Measurements from ENCODE around the gene TSPAN7.

TSPAN7 gene

GRCh38 chrX:38664285-38664684, 102.9 kb downstream of the TSPAN7 start:
- no peaks in the 10 kb centered on the region for H3K36me3 ChIP-seq (ENCODE audit: insufficient read depth, insufficient read length, low read length)
- DNase-seq (ENCODE audit: low read depth, low spot score): peak; percentile 33
- H3K4me3 ChIP-seq (ENCODE audit: insufficient read length, low read depth): no peak overlapping the region
- H3K4me1 ChIP-seq (ENCODE audit: insufficient read depth, insufficient read length): no peaks in the 10 kb centered on the region
- no peaks in the 10 kb centered on the region for H3K9me3 ChIP-seq (ENCODE audit: insufficient read depth, low read length)
- no peak overlapping the region for H3K9ac ChIP-seq (ENCODE audit: insufficient read length, low read depth)
- no peak for TF ChIP-seq SUZ12 (IDR thresholded peaks at IDR 0.05; ENCODE audit: extremely low read depth, insufficient read depth, insufficient read length)
- TF ChIP-seq YY1 (IDR thresholded peaks at IDR 0.05; ENCODE audit: insufficient read depth, insufficient read length): no peak
- TF ChIP-seq ZNF274 (IDR thresholded peaks at IDR 0.05; ENCODE audit: low read depth, low read length): no peak
- no peaks in the 10 kb centered on the region for H3K27me3 ChIP-seq (ENCODE audit: insufficient read depth, insufficient read length)

- Histone ChIP-seq H3K27me3 (ENCODE audit: insufficient read depth, insufficient read length) (no peaks in the 10 kb centered on the region), H3K9me3 (ENCODE audit: insufficient read depth, low read length) (no peaks in the 10 kb centered on the region), H3K4me3 (ENCODE audit: insufficient read length, low read depth) (no peak overlapping the region), H3K9ac (ENCODE audit: insufficient read length, low read depth) (no peak overlapping the region), H3K4me1 (ENCODE audit: insufficient read depth, insufficient read length) (no peaks in the 10 kb centered on the region), H3K36me3 (ENCODE audit: insufficient read depth, insufficient read length, low read length) (no peaks in the 10 kb centered on the region)
- no peak for TF ChIP-seq ZNF274 (IDR thresholded peaks at IDR 0.05; ENCODE audit: low read depth, low read length)
- TF ChIP-seq SUZ12 (IDR thresholded peaks at IDR 0.05; ENCODE audit: extremely low read depth, insufficient read depth, insufficient read length): no peak
- no peak for TF ChIP-seq YY1 (IDR thresholded peaks at IDR 0.05; ENCODE audit: insufficient read depth, insufficient read length)
- no peak for DNase-seq (ENCODE audit: low read depth, low spot score)
Measured at GRCh38 chrX:38666909-38667308, 105.6 kb downstream of the TSPAN7 start.

GRCh38 chrX:38668771-38669170, 107.4 kb downstream of the TSPAN7 start:
- no peaks in the 10 kb centered on the region for H3K9me3 ChIP-seq (ENCODE audit: insufficient read depth, low read length)
- H3K4me3 ChIP-seq (ENCODE audit: insufficient read length, low read depth): no peak overlapping the region
- TF ChIP-seq YY1 (IDR thresholded peaks at IDR 0.05; ENCODE audit: insufficient read depth, insufficient read length) (no peak), ZNF274 (IDR thresholded peaks at IDR 0.05; ENCODE audit: low read depth, low read length) (no peak), SUZ12 (IDR thresholded peaks at IDR 0.05; ENCODE audit: extremely low read depth, insufficient read depth, insufficient read length) (no peak)
- no peak overlapping the region for H3K9ac ChIP-seq (ENCODE audit: insufficient read length, low read depth)
- no peak for DNase-seq (ENCODE audit: low read depth, low spot score)
- no peaks in the 10 kb centered on the region for H3K36me3 ChIP-seq (ENCODE audit: insufficient read depth, insufficient read length, low read length)
- no peaks in the 10 kb centered on the region for H3K27me3 ChIP-seq (ENCODE audit: insufficient read depth, insufficient read length)
- H3K4me1 ChIP-seq (ENCODE audit: insufficient read depth, insufficient read length): no peaks in the 10 kb centered on the region

GRCh38 chrX:38669428-38669827, 108.1 kb downstream of the TSPAN7 start:
- H3K9ac ChIP-seq (ENCODE audit: insufficient read length, low read depth): no peak overlapping the region
- TF ChIP-seq ZNF274 (IDR thresholded peaks at IDR 0.05; ENCODE audit: low read depth, low read length): no peak
- TF ChIP-seq YY1 (IDR thresholded peaks at IDR 0.05; ENCODE audit: insufficient read depth, insufficient read length): no peak
- TF ChIP-seq SUZ12 (IDR thresholded peaks at IDR 0.05; ENCODE audit: extremely low read depth, insufficient read depth, insufficient read length): no peak
- H3K27me3 ChIP-seq (ENCODE audit: insufficient read depth, insufficient read length): no peaks in the 10 kb centered on the region
- no peaks in the 10 kb centered on the region for H3K4me1 ChIP-seq (ENCODE audit: insufficient read depth, insufficient read length)
- no peaks in the 10 kb centered on the region for H3K9me3 ChIP-seq (ENCODE audit: insufficient read depth, low read length)
- H3K4me3 ChIP-seq (ENCODE audit: insufficient read length, low read depth): no peak overlapping the region
- H3K36me3 ChIP-seq (ENCODE audit: insufficient read depth, insufficient read length, low read length): peaks cover 3% of the 10 kb centered on the region
- DNase-seq (ENCODE audit: low read depth, low spot score): no peak

- Histone ChIP-seq H3K4me3 (ENCODE audit: insufficient read length, low read depth) (no peak overlapping the region), H3K4me1 (ENCODE audit: insufficient read depth, insufficient read length) (no peaks in the 10 kb centered on the region), H3K27me3 (ENCODE audit: insufficient read depth, insufficient read length) (no peaks in the 10 kb centered on the region), H3K36me3 (ENCODE audit: insufficient read depth, insufficient read length, low read length) (peaks cover 3% of the 10 kb centered on the region), H3K9ac (ENCODE audit: insufficient read length, low read depth) (no peak overlapping the region), H3K9me3 (ENCODE audit: insufficient read depth, low read length) (no peaks in the 10 kb centered on the region)
- no peak for DNase-seq (ENCODE audit: low read depth, low spot score)
- no peak for TF ChIP-seq YY1 (IDR thresholded peaks at IDR 0.05; ENCODE audit: insufficient read depth, insufficient read length)
- no peak for TF ChIP-seq ZNF274 (IDR thresholded peaks at IDR 0.05; ENCODE audit: low read depth, low read length)
Measured at GRCh38 chrX:38672646-38673045, 111.3 kb downstream of the TSPAN7 start.

- Histone ChIP-seq H3K27me3 (ENCODE audit: insufficient read depth, insufficient read length) (no peaks in the 10 kb centered on the region), H3K9ac (ENCODE audit: insufficient read length, low read depth) (no peak overlapping the region), H3K4me3 (ENCODE audit: insufficient read length, low read depth) (no peak overlapping the region), H3K36me3 (ENCODE audit: insufficient read depth, insufficient read length, low read length) (peaks cover 3% of the 10 kb centered on the region), H3K9me3 (ENCODE audit: insufficient read depth, low read length) (no peaks in the 10 kb centered on the region), H3K4me1 (ENCODE audit: insufficient read depth, insufficient read length) (no peaks in the 10 kb centered on the region)
- DNase-seq (ENCODE audit: low read depth, low spot score): no peak
- TF ChIP-seq YY1 (IDR thresholded peaks at IDR 0.05; ENCODE audit: insufficient read depth, insufficient read length): no peak
Measured at GRCh38 chrX:38675856-38676255, 114.5 kb downstream of the TSPAN7 start.

- H3K36me3 ChIP-seq (ENCODE audit: insufficient read depth, insufficient read length, low read length): peaks cover 3% of the 10 kb centered on the region
- no peaks in the 10 kb centered on the region for H3K4me1 ChIP-seq (ENCODE audit: insufficient read depth, insufficient read length)
- no peaks in the 10 kb centered on the region for H3K9me3 ChIP-seq (ENCODE audit: insufficient read depth, low read length)
- DNase-seq (ENCODE audit: low read depth, low spot score): no peak
- TF ChIP-seq SUZ12 (IDR thresholded peaks at IDR 0.05; ENCODE audit: extremely low read depth, insufficient read depth, insufficient read length): no peak
- no peak for TF ChIP-seq ZNF274 (IDR thresholded peaks at IDR 0.05; ENCODE audit: low read depth, low read length)
- no peak for TF ChIP-seq YY1 (IDR thresholded peaks at IDR 0.05; ENCODE audit: insufficient read depth, insufficient read length)
- no peaks in the 10 kb centered on the region for H3K27me3 ChIP-seq (ENCODE audit: insufficient read depth, insufficient read length)
- no peak overlapping the region for H3K9ac ChIP-seq (ENCODE audit: insufficient read length, low read depth)
- no peak overlapping the region for H3K4me3 ChIP-seq (ENCODE audit: insufficient read length, low read depth)
Measured at GRCh38 chrX:38678183-38678582, 116.8 kb downstream of the TSPAN7 start.

- Histone ChIP-seq H3K9ac (ENCODE audit: insufficient read length, low read depth) (no peak overlapping the region), H3K4me1 (ENCODE audit: insufficient read depth, insufficient read length) (no peaks in the 10 kb centered on the region), H3K4me3 (ENCODE audit: insufficient read length, low read depth) (no peak overlapping the region), H3K9me3 (ENCODE audit: insufficient read depth, low read length) (no peaks in the 10 kb centered on the region), H3K27me3 (ENCODE audit: insufficient read depth, insufficient read length) (no peaks in the 10 kb centered on the region), H3K36me3 (ENCODE audit: insufficient read depth, insufficient read length, low read length) (peaks cover 3% of the 10 kb centered on the region)
- no peak for DNase-seq (ENCODE audit: low read depth, low spot score)
- no peak for TF ChIP-seq YY1 (IDR thresholded peaks at IDR 0.05; ENCODE audit: insufficient read depth, insufficient read length)
- no peak for TF ChIP-seq ZNF274 (IDR thresholded peaks at IDR 0.05; ENCODE audit: low read depth, low read length)
- no peak for TF ChIP-seq SUZ12 (IDR thresholded peaks at IDR 0.05; ENCODE audit: extremely low read depth, insufficient read depth, insufficient read length)
Measured at GRCh38 chrX:38678821-38679220, 117.5 kb downstream of the TSPAN7 start.
